SW 1271 (cell line): ENCODE results near the gene ANKS1B.
"Not testable (repeated sequence)": the region's sequence is repeated elsewhere in the genome, so short reads cannot be mapped to it uniquely, and the experiment has no call there.

Experiments used
- DNase-seq, 2 experiments: peaks; one replicate each; lab custom pipeline; 2025; lab: John Stamatoyannopoulos, UW

The ANKS1B gene

GRCh38 chr12:99759444-99759843 lies 225.3 kb downstream of the ANKS1B start:
- no peak for DNase-seq

- no peak for DNase-seq
Observed at GRCh38 chr12:99758997-99759396, 225.7 kb downstream of the ANKS1B start.

GRCh38 chr12:99752740-99753139 lies 232.0 kb downstream of the ANKS1B start:
- DNase-seq = no peak

- no peak for DNase-seq
Observed at GRCh38 chr12:99746538-99746937, 238.2 kb downstream of the ANKS1B start.

GRCh38 chr12:99745895-99746294 lies 238.8 kb downstream of the ANKS1B start:
- DNase-seq = no peak

- DNase-seq = no peak
Observed at GRCh38 chr12:99745121-99745520, 239.6 kb downstream of the ANKS1B start.

- no peak for DNase-seq
Observed at GRCh38 chr12:99736760-99737269, 247.9 kb downstream of the ANKS1B start.

- no peak for DNase-seq
Observed at GRCh38 chr12:99732131-99732530, 252.6 kb downstream of the ANKS1B start.

- DNase-seq = no peak
Observed at GRCh38 chr12:99722690-99723486, 261.8 kb downstream of the ANKS1B start.

- no peak for DNase-seq
Observed at GRCh38 chr12:99721715-99722275, 262.9 kb downstream of the ANKS1B start.

- not testable (repeated sequence) for DNase-seq
Observed at GRCh38 chr12:99720083-99720465, 264.7 kb downstream of the ANKS1B start.

- not testable (repeated sequence) for DNase-seq
Observed at GRCh38 chr12:99719411-99720082, 265.2 kb downstream of the ANKS1B start.

GRCh38 chr12:99715841-99716510 lies 268.8 kb downstream of the ANKS1B start:
- DNase-seq = not testable (repeated sequence)

GRCh38 chr12:99714921-99715320 lies 269.8 kb downstream of the ANKS1B start:
- not testable (repeated sequence) for DNase-seq

GRCh38 chr12:99713946-99714520 lies 270.7 kb downstream of the ANKS1B start:
- DNase-seq = no peak

- DNase-seq = no peak
Observed at GRCh38 chr12:99712281-99712680, 272.5 kb downstream of the ANKS1B start.

GRCh38 chr12:99711246-99711645 lies 273.5 kb downstream of the ANKS1B start:
- no peak for DNase-seq

GRCh38 chr12:99709619-99710018 lies 275.1 kb downstream of the ANKS1B start:
- no peak for DNase-seq

- no peak for DNase-seq
Observed at GRCh38 chr12:99709116-99709515, 275.6 kb downstream of the ANKS1B start.

- no peak for DNase-seq
Observed at GRCh38 chr12:99707883-99708282, 276.9 kb downstream of the ANKS1B start.

- DNase-seq = no peak
Observed at GRCh38 chr12:99706736-99707473, 277.8 kb downstream of the ANKS1B start.
